ENCODE measurements around the gene NR5A2.

Gene NR5A2

GRCh38 chr1:200207711-200208126, 180.2 kb downstream of the NR5A2 start:
- Histone ChIP-seq H3K4me1 (ENCODE audit: control insufficient read depth, insufficient read depth, low read length) (no peaks in the 10 kb centered on the region), H3K4me3 (ENCODE audit: low read depth, low read length) (no peak overlapping the region), H3K27ac (ENCODE audit: low read depth, low read length) (no peak overlapping the region), H3K9ac (ENCODE audit: low read depth, low read length) (no peak overlapping the region), H3K9me3 (ENCODE audit: control insufficient read depth, insufficient read depth, low read length) (no peaks in the 10 kb centered on the region), H3K27me3 (ENCODE audit: control insufficient read depth, insufficient read depth, low read length) (no peaks in the 10 kb centered on the region), H3K36me3 (ENCODE audit: control insufficient read depth, insufficient read depth, low read length) (no peaks in the 10 kb centered on the region)

GRCh38 chr1:200211157-200211556, 183.6 kb downstream of the NR5A2 start:
- Histone ChIP-seq H3K9ac (ENCODE audit: low read depth, low read length) (no peak overlapping the region), H3K27ac (ENCODE audit: low read depth, low read length) (no peak overlapping the region), H3K27me3 (ENCODE audit: control insufficient read depth, insufficient read depth, low read length) (no peaks in the 10 kb centered on the region), H3K4me3 (ENCODE audit: low read depth, low read length) (no peak overlapping the region), H3K36me3 (ENCODE audit: control insufficient read depth, insufficient read depth, low read length) (no peaks in the 10 kb centered on the region), H3K4me1 (ENCODE audit: control insufficient read depth, insufficient read depth, low read length) (no peaks in the 10 kb centered on the region), H3K9me3 (ENCODE audit: control insufficient read depth, insufficient read depth, low read length) (no peaks in the 10 kb centered on the region; the same call in 1 of the 2 replicates)

GRCh38 chr1:200213392-200213791, 185.9 kb downstream of the NR5A2 start:
- H3K4me1 ChIP-seq (ENCODE audit: control insufficient read depth, insufficient read depth, low read length): no peaks in the 10 kb centered on the region
- H3K27ac ChIP-seq (ENCODE audit: low read depth, low read length): no peak overlapping the region

GRCh38 chr1:200213921-200214320, 186.4 kb downstream of the NR5A2 start:
- H3K27ac ChIP-seq (ENCODE audit: low read depth, low read length): no peak overlapping the region
- H3K36me3 ChIP-seq (ENCODE audit: control insufficient read depth, insufficient read depth, low read length): no peaks in the 10 kb centered on the region
- no peaks in the 10 kb centered on the region for H3K27me3 ChIP-seq (ENCODE audit: control insufficient read depth, insufficient read depth, low read length)
- H3K4me3 ChIP-seq (ENCODE audit: low read depth, low read length): no peak overlapping the region
- H3K4me1 ChIP-seq (ENCODE audit: control insufficient read depth, insufficient read depth, low read length): no peaks in the 10 kb centered on the region
- H3K9me3 ChIP-seq (ENCODE audit: control insufficient read depth, insufficient read depth, low read length): no peaks in the 10 kb centered on the region; the same call in 1 of the 2 replicates
- H3K9ac ChIP-seq (ENCODE audit: low read depth, low read length): no peak overlapping the region

More at GRCh38 chr1:200213392-200213791, 185.9 kb downstream of the NR5A2 start:
- H3K9ac ChIP-seq (ENCODE audit: low read depth, low read length): no peak overlapping the region
- no peaks in the 10 kb centered on the region; the same call in 1 of the 2 replicates for H3K9me3 ChIP-seq (ENCODE audit: control insufficient read depth, insufficient read depth, low read length)
- H3K27me3 ChIP-seq (ENCODE audit: control insufficient read depth, insufficient read depth, low read length): no peaks in the 10 kb centered on the region
- H3K36me3 ChIP-seq (ENCODE audit: control insufficient read depth, insufficient read depth, low read length): no peaks in the 10 kb centered on the region
- H3K4me3 ChIP-seq (ENCODE audit: low read depth, low read length): no peak overlapping the region

GRCh38 chr1:200215350-200215749, 187.8 kb downstream of the NR5A2 start:
- Histone ChIP-seq H3K36me3 (ENCODE audit: control insufficient read depth, insufficient read depth, low read length) (no peaks in the 10 kb centered on the region), H3K9ac (ENCODE audit: low read depth, low read length) (no peak overlapping the region), H3K27ac (ENCODE audit: low read depth, low read length) (no peak overlapping the region), H3K27me3 (ENCODE audit: control insufficient read depth, insufficient read depth, low read length) (no peaks in the 10 kb centered on the region), H3K4me3 (ENCODE audit: low read depth, low read length) (no peak overlapping the region), H3K4me1 (ENCODE audit: control insufficient read depth, insufficient read depth, low read length) (no peaks in the 10 kb centered on the region), H3K9me3 (ENCODE audit: control insufficient read depth, insufficient read depth, low read length) (no peaks in the 10 kb centered on the region; the same call in 1 of the 2 replicates)

GRCh38 chr1:200217703-200218102, 190.2 kb downstream of the NR5A2 start:
- Histone ChIP-seq H3K4me1 (ENCODE audit: control insufficient read depth, insufficient read depth, low read length) (no peaks in the 10 kb centered on the region), H3K9ac (ENCODE audit: low read depth, low read length) (no peak overlapping the region), H3K27me3 (ENCODE audit: control insufficient read depth, insufficient read depth, low read length) (no peaks in the 10 kb centered on the region), H3K27ac (ENCODE audit: low read depth, low read length) (no peak overlapping the region), H3K36me3 (ENCODE audit: control insufficient read depth, insufficient read depth, low read length) (no peaks in the 10 kb centered on the region), H3K9me3 (ENCODE audit: control insufficient read depth, insufficient read depth, low read length) (no peaks in the 10 kb centered on the region; the same call in 1 of the 2 replicates), H3K4me3 (ENCODE audit: low read depth, low read length) (no peak overlapping the region)

GRCh38 chr1:200221614-200222282, 194.2 kb downstream of the NR5A2 start:
- no peak overlapping the region for H3K9ac ChIP-seq (ENCODE audit: low read depth, low read length)
- no peaks in the 10 kb centered on the region for H3K9me3 ChIP-seq (ENCODE audit: control insufficient read depth, insufficient read depth, low read length)
- H3K27ac ChIP-seq (ENCODE audit: low read depth, low read length): no peak overlapping the region
- no peaks in the 10 kb centered on the region for H3K27me3 ChIP-seq (ENCODE audit: control insufficient read depth, insufficient read depth, low read length)
- H3K36me3 ChIP-seq (ENCODE audit: control insufficient read depth, insufficient read depth, low read length): no peaks in the 10 kb centered on the region
- H3K4me3 ChIP-seq (ENCODE audit: low read depth, low read length): no peak overlapping the region
- peaks cover 11% of the 10 kb centered on the region for H3K4me1 ChIP-seq (ENCODE audit: control insufficient read depth, insufficient read depth, low read length)

- Histone ChIP-seq H3K36me3 (ENCODE audit: control insufficient read depth, insufficient read depth, low read length) (no peaks in the 10 kb centered on the region), H3K27ac (ENCODE audit: low read depth, low read length) (no peak overlapping the region), H3K9me3 (ENCODE audit: control insufficient read depth, insufficient read depth, low read length) (no peaks in the 10 kb centered on the region), H3K4me1 (ENCODE audit: control insufficient read depth, insufficient read depth, low read length) (peaks cover 23% of the 10 kb centered on the region), H3K4me3 (ENCODE audit: low read depth, low read length) (no peak overlapping the region), H3K27me3 (ENCODE audit: control insufficient read depth, insufficient read depth, low read length) (no peaks in the 10 kb centered on the region), H3K9ac (ENCODE audit: low read depth, low read length) (no peak overlapping the region)
Observed at GRCh38 chr1:200223207-200223606, 195.7 kb downstream of the NR5A2 start.

- H3K36me3 ChIP-seq (ENCODE audit: control insufficient read depth, insufficient read depth, low read length): no peaks in the 10 kb centered on the region
- no peak overlapping the region for H3K4me3 ChIP-seq (ENCODE audit: low read depth, low read length)
- no peak overlapping the region for H3K27ac ChIP-seq (ENCODE audit: low read depth, low read length)
- no peaks in the 10 kb centered on the region for H3K27me3 ChIP-seq (ENCODE audit: control insufficient read depth, insufficient read depth, low read length)
- no peaks in the 10 kb centered on the region for H3K9me3 ChIP-seq (ENCODE audit: control insufficient read depth, insufficient read depth, low read length)
- H3K9ac ChIP-seq (ENCODE audit: low read depth, low read length): no peak overlapping the region
- H3K4me1 ChIP-seq (ENCODE audit: control insufficient read depth, insufficient read depth, low read length): peaks cover 27% of the 10 kb centered on the region
Observed at GRCh38 chr1:200223613-200224012, 196.1 kb downstream of the NR5A2 start.

- Histone ChIP-seq H3K4me3 (ENCODE audit: low read depth, low read length) (no peak overlapping the region), H3K4me1 (ENCODE audit: control insufficient read depth, insufficient read depth, low read length) (peaks cover 32% of the 10 kb centered on the region), H3K27me3 (ENCODE audit: control insufficient read depth, insufficient read depth, low read length) (no peaks in the 10 kb centered on the region), H3K36me3 (ENCODE audit: control insufficient read depth, insufficient read depth, low read length) (no peaks in the 10 kb centered on the region), H3K27ac (ENCODE audit: low read depth, low read length) (no peak overlapping the region), H3K9me3 (ENCODE audit: control insufficient read depth, insufficient read depth, low read length) (no peaks in the 10 kb centered on the region), H3K9ac (ENCODE audit: low read depth, low read length) (no peak overlapping the region)
Observed at GRCh38 chr1:200224315-200224714, 196.8 kb downstream of the NR5A2 start.

GRCh38 chr1:200226268-200226968, 198.9 kb downstream of the NR5A2 start:
- H3K9me3 ChIP-seq (ENCODE audit: control insufficient read depth, insufficient read depth, low read length): no peaks in the 10 kb centered on the region
- H3K27ac ChIP-seq (ENCODE audit: low read depth, low read length): peak overlapping the region; percentile 91
- peak overlapping the region; percentile 1; the same call in 1 of the 2 replicates for H3K9ac ChIP-seq (ENCODE audit: low read depth, low read length)
- no peaks in the 10 kb centered on the region for H3K27me3 ChIP-seq (ENCODE audit: control insufficient read depth, insufficient read depth, low read length)
- H3K4me1 ChIP-seq (ENCODE audit: control insufficient read depth, insufficient read depth, low read length): peaks cover 32% of the 10 kb centered on the region
- no peak overlapping the region for H3K4me3 ChIP-seq (ENCODE audit: low read depth, low read length)
- H3K36me3 ChIP-seq (ENCODE audit: control insufficient read depth, insufficient read depth, low read length): no peaks in the 10 kb centered on the region

Measured in HUES48 (cell line).